Measurements from ENCODE around the gene GGTLC2.
"Not testable (repeated sequence)": the region's sequence is repeated elsewhere in the genome, so short reads cannot be mapped to it uniquely, and the experiment has no call there.

The GGTLC2 gene

GRCh38 chr22:22674467-22674866 is 30.1 kb downstream of the GGTLC2 start:
- no peak overlapping the region for H3K4me3 ChIP-seq (ENCODE audit: low read length)
- TF ChIP-seq ZNF274 (IDR thresholded peaks at IDR 0.05; ENCODE audit: low read depth, low read length), result no peak

- H3K4me3 ChIP-seq (ENCODE audit: low read length), result no peak overlapping the region
- no peak for TF ChIP-seq ZNF274 (IDR thresholded peaks at IDR 0.05; ENCODE audit: low read depth, low read length)
Measured at GRCh38 chr22:22678970-22679369, 34.6 kb downstream of the GGTLC2 start.

- H3K4me3 ChIP-seq (ENCODE audit: low read length), result no peak overlapping the region
- no peak for TF ChIP-seq ZNF274 (IDR thresholded peaks at IDR 0.05; ENCODE audit: low read depth, low read length)
Measured at GRCh38 chr22:22680396-22680795, 36.0 kb downstream of the GGTLC2 start.

- H3K4me3 ChIP-seq (ENCODE audit: low read length), result no peak overlapping the region
Measured at GRCh38 chr22:22681221-22681739, 36.9 kb downstream of the GGTLC2 start.

GRCh38 chr22:22682196-22682595 is 37.8 kb downstream of the GGTLC2 start:
- H3K4me3 ChIP-seq (ENCODE audit: low read length), result no peak overlapping the region
- no peak for TF ChIP-seq ZNF274 (IDR thresholded peaks at IDR 0.05; ENCODE audit: low read depth, low read length)

More at GRCh38 chr22:22681221-22681739, 36.9 kb downstream of the GGTLC2 start:
- TF ChIP-seq ZNF274 (IDR thresholded peaks at IDR 0.05; ENCODE audit: low read depth, low read length), result no peak

- TF ChIP-seq ZNF274 (IDR thresholded peaks at IDR 0.05; ENCODE audit: low read depth, low read length), result no peak
- no peak overlapping the region for H3K4me3 ChIP-seq (ENCODE audit: low read length)
Measured at GRCh38 chr22:22682807-22683667, 38.6 kb downstream of the GGTLC2 start.

GRCh38 chr22:22683668-22684361 is 39.4 kb downstream of the GGTLC2 start:
- H3K4me3 ChIP-seq (ENCODE audit: low read length), result no peak overlapping the region
- TF ChIP-seq ZNF274 (IDR thresholded peaks at IDR 0.05; ENCODE audit: low read depth, low read length), result no peak

- TF ChIP-seq ZNF274 (IDR thresholded peaks at IDR 0.05; ENCODE audit: low read depth, low read length), result no peak
- H3K4me3 ChIP-seq (ENCODE audit: low read length), result no peak overlapping the region
Measured at GRCh38 chr22:22684580-22685561, 40.5 kb downstream of the GGTLC2 start.

GRCh38 chr22:22685586-22685985 is 41.2 kb downstream of the GGTLC2 start:
- no peak overlapping the region for H3K4me3 ChIP-seq (ENCODE audit: low read length)
- TF ChIP-seq ZNF274 (IDR thresholded peaks at IDR 0.05; ENCODE audit: low read depth, low read length), result no peak

GRCh38 chr22:22686202-22687115 is 42.0 kb downstream of the GGTLC2 start:
- H3K4me3 ChIP-seq (ENCODE audit: low read length), result not testable (repeated sequence)

GRCh38 chr22:22687638-22688500 is 43.5 kb downstream of the GGTLC2 start:
- H3K4me3 ChIP-seq (ENCODE audit: low read length), result no peak overlapping the region
- no peak for TF ChIP-seq ZNF274 (IDR thresholded peaks at IDR 0.05; ENCODE audit: low read depth, low read length)

Data from GM08714 (cell line).